ENCODE data around the gene GRID2. TPM values are rescaled to one million over a fixed set of nuclear protein-coding genes. Genes with fewer than 3 reads are reported as not detected.

GRID2 gene
- polyA plus RNA-seq, 2 donors = 0.02 TPM; not detected in 1

DNA sequence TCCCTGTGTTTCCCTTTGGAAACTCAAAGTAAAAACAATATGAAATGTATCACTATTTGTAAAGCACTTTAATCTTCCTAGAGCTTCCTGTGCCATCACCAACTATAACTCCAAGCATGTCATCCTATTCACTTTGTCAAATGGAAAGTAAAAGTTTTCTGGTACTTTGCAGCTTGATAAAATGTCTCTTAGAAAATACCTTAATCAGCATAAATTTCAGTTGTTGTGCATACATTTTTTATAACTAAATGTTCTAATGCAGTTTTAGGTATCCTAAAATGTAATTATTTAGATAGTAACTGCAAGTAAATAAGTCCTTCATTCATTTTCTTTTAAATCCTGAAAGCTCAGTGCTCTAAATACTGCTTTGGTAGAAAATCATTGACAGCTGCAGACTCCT, 558.7 kb downstream of the GRID2 start:
- no peaks in the 10 kb centered on the region for H3K36me3 ChIP-seq (ENCODE audit: control insufficient read depth in 2 of 2, insufficient read depth in 2 of 2, low read length in 1 of 2)
- H3K4me1 ChIP-seq (ENCODE audit: control insufficient read depth in 2 of 2, insufficient read depth in 2 of 2, low read length in 1 of 2) = no peaks in the 10 kb centered on the region
- no peak overlapping the region for H3K27ac ChIP-seq (ENCODE audit: low read depth in 2 of 2, low read length in 1 of 2)
- no peaks in the 10 kb centered on the region for H3K27me3 ChIP-seq (ENCODE audit: control insufficient read depth in 1 of 2, insufficient read depth in 2 of 2, low read length in 2 of 2)
- no peak overlapping the region for H3K4me3 ChIP-seq (ENCODE audit: low read depth in 1 of 2, low read length in 2 of 2)
- no peaks in the 10 kb centered on the region for H3K9me3 ChIP-seq (ENCODE audit: control insufficient read depth in 2 of 2, insufficient read depth in 1 of 2, low read depth in 1 of 2, low read length in 1 of 2)

DNA sequence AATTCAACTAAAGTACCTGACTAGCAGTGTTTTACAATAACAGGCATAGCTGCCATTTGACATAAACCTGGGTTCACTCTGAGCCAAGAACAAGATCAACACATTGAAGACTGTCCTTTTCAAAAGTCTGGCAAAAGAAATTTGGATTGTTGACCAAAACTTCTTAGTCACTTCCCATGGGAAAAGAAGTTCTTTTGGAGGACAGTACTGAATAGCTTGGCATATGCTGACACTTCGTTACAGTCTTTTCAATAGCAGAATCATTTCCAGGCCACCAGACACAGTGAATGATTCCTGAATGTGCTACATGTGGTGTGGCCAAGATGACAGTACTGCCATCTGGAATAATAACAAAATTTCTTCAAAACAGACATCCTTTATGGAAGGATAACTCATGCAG, 560.3 kb downstream of the GRID2 start:
- no peaks in the 10 kb centered on the region for H3K4me1 ChIP-seq (ENCODE audit: control insufficient read depth in 2 of 2, insufficient read depth in 2 of 2, low read length in 1 of 2)
- no peak overlapping the region for H3K27ac ChIP-seq (ENCODE audit: low read depth in 2 of 2, low read length in 1 of 2)
- H3K36me3 ChIP-seq (ENCODE audit: control insufficient read depth in 2 of 2, insufficient read depth in 2 of 2, low read length in 1 of 2) = no peaks in the 10 kb centered on the region
- H3K9me3 ChIP-seq (ENCODE audit: control insufficient read depth in 2 of 2, insufficient read depth in 1 of 2, low read depth in 1 of 2, low read length in 1 of 2) = no peaks in the 10 kb centered on the region
- WGBS, 2 donors = 17 to 50% methylated on average over 1 of the region's 1 CpG
- no peak overlapping the region for H3K4me3 ChIP-seq (ENCODE audit: low read depth in 1 of 2, low read length in 2 of 2)
- no peaks in the 10 kb centered on the region for H3K27me3 ChIP-seq (ENCODE audit: control insufficient read depth in 1 of 2, insufficient read depth in 2 of 2, low read length in 2 of 2)

DNA sequence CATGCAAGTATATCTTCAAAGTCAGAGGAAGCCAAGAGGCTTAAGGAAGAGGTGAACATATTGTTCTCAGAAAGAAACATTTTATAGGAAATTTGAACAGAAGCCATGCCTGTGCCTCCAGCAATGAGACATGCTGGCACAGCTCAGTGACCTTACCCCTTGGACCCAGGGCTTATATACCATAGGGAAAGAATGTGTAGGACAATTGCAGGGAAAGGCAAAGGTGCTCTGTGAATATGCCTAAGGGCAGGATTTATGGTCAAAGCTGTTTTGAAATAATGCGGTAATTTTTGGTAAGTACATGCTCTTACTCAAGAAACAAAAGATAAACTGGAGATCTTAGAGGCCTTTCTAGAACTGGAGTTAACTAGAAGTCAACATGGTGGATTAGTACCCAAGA, 568.8 kb downstream of the GRID2 start:
- H3K36me3 ChIP-seq (ENCODE audit: control insufficient read depth in 2 of 2, insufficient read depth in 2 of 2, low read length in 1 of 2) = no peaks in the 10 kb centered on the region
- 62 to 81% methylated on average over 1 of the region's 1 CpG for WGBS, 2 donors
- no peak overlapping the region for H3K4me3 ChIP-seq (ENCODE audit: low read depth in 1 of 2, low read length in 2 of 2)
- H3K9me3 ChIP-seq (ENCODE audit: control insufficient read depth in 2 of 2, insufficient read depth in 1 of 2, low read depth in 1 of 2, low read length in 1 of 2) = no peaks in the 10 kb centered on the region
- no peaks in the 10 kb centered on the region for H3K4me1 ChIP-seq (ENCODE audit: control insufficient read depth in 2 of 2, insufficient read depth in 2 of 2, low read length in 1 of 2)
- no peak overlapping the region for H3K27ac ChIP-seq (ENCODE audit: low read depth in 2 of 2, low read length in 1 of 2)
- no peaks in the 10 kb centered on the region for H3K27me3 ChIP-seq (ENCODE audit: control insufficient read depth in 1 of 2, insufficient read depth in 2 of 2, low read length in 2 of 2)

DNA sequence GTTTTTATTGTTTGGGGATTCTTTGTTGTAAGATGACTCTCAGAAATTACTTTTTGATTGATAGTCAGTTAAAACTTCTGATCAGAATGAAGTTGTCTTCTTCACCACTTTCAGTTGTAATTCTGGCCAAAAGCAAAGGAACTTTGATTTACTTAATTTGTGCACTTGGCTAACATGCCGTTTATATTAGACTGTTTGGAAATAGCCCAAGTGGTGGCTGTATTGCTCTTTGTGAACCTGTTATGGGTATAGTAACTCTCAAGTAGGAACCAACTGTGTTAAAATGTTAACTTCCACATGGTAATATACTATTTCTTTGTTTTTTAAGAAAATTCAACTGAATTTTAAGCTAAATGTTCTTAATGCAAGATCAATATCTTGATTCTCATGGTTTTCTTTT, 581.9 kb downstream of the GRID2 start:
- Histone ChIP-seq H3K27ac (ENCODE audit: low read depth in 2 of 2, low read length in 1 of 2) (no peak overlapping the region), H3K4me3 (ENCODE audit: low read depth in 1 of 2, low read length in 2 of 2) (no peak overlapping the region), H3K9me3 (ENCODE audit: control insufficient read depth in 2 of 2, insufficient read depth in 1 of 2, low read depth in 1 of 2, low read length in 1 of 2) (no peaks in the 10 kb centered on the region), H3K36me3 (ENCODE audit: control insufficient read depth in 2 of 2, insufficient read depth in 2 of 2, low read length in 1 of 2) (no peaks in the 10 kb centered on the region), H3K27me3 (ENCODE audit: control insufficient read depth in 1 of 2, insufficient read depth in 2 of 2, low read length in 2 of 2) (no peaks in the 10 kb centered on the region), H3K4me1 (ENCODE audit: control insufficient read depth in 2 of 2, insufficient read depth in 2 of 2, low read length in 1 of 2) (no peaks in the 10 kb centered on the region)
- 16 to 18% methylated on average over 1 of the region's 1 CpG for WGBS, 2 donors

DNA sequence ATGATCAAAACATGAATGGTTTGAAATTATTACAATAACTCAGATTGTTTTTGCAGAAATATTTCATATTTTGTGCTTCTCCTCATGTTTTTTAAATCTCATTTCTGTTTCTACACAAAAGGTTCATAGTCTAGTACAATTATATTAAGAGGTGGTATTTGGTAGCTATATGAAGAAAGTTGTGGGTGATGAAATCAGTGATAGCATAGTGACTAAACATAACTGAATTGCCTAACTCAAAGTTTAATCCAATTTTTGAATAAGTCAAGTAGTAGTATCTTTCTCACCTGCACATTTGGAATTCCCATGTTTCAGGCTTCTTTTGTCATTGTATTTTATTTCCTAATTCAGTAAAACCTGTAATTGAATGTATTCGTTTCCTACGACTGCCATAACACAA, 648.7 kb downstream of the GRID2 start:
- no peak overlapping the region for H3K27ac ChIP-seq (ENCODE audit: low read depth in 2 of 2, low read length in 1 of 2)
- no peak overlapping the region for H3K4me3 ChIP-seq (ENCODE audit: low read depth in 1 of 2, low read length in 2 of 2)
- no peaks in the 10 kb centered on the region for H3K27me3 ChIP-seq (ENCODE audit: control insufficient read depth in 1 of 2, insufficient read depth in 2 of 2, low read length in 2 of 2)
- H3K4me1 ChIP-seq (ENCODE audit: control insufficient read depth in 2 of 2, insufficient read depth in 2 of 2, low read length in 1 of 2) = no peaks in the 10 kb centered on the region
- no peaks in the 10 kb centered on the region for H3K9me3 ChIP-seq (ENCODE audit: control insufficient read depth in 2 of 2, insufficient read depth in 1 of 2, low read depth in 1 of 2, low read length in 1 of 2)
- H3K36me3 ChIP-seq (ENCODE audit: control insufficient read depth in 2 of 2, insufficient read depth in 2 of 2, low read length in 1 of 2) = no peaks in the 10 kb centered on the region
- 83 to 96% methylated on average over 2 of the region's 2 CpGs for WGBS, 2 donors

DNA sequence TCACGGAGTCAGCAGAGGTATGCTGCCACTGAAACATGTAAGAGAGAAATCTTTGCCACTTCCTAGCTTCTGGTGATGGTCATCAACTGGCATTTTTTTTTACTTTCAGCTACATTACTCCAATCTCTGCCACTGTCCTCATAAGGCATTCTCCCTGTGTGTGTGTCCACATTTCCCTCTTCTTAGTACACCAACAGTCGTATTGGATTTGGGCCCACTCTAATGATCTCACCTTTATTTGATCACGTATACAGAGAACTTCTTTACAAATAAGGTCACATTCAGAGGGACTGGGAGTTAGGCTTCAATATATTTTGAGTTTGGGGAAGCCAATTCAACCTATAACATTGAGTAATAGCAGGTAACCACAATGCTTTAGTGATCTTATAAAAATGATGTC, 649.1 kb downstream of the GRID2 start:
- WGBS, 2 donors = 84 to 86% methylated on average over 3 of the region's 3 CpGs
- H3K27ac ChIP-seq (ENCODE audit: low read depth in 2 of 2, low read length in 1 of 2) = no peak overlapping the region

DNA sequence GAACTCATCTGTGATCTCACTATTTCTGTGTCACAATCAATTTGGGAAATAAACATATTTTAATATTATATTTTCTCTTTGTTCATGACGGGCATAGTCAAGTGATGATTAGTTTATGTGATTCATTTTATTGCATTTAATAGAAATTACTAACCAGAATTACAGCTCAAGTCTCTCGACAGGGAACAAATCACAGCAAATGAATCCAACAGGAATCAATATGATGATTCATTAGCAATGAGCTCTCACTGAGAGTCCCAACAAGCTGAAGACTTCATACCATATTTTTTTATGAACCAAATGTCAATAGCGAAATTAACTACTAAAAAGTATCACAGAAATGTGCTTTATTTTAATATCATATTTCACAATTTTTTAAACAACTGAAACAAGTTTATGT, 649.7 kb downstream of the GRID2 start:
- no peaks in the 10 kb centered on the region for H3K4me1 ChIP-seq (ENCODE audit: control insufficient read depth in 2 of 2, insufficient read depth in 2 of 2, low read length in 1 of 2)
- H3K4me3 ChIP-seq (ENCODE audit: low read depth in 1 of 2, low read length in 2 of 2) = no peak overlapping the region
- no peak overlapping the region for H3K27ac ChIP-seq (ENCODE audit: low read depth in 2 of 2, low read length in 1 of 2)
- H3K27me3 ChIP-seq (ENCODE audit: control insufficient read depth in 1 of 2, insufficient read depth in 2 of 2, low read length in 2 of 2) = no peaks in the 10 kb centered on the region
- H3K36me3 ChIP-seq (ENCODE audit: control insufficient read depth in 2 of 2, insufficient read depth in 2 of 2, low read length in 1 of 2) = no peaks in the 10 kb centered on the region
- H3K9me3 ChIP-seq (ENCODE audit: control insufficient read depth in 2 of 2, insufficient read depth in 1 of 2, low read depth in 1 of 2, low read length in 1 of 2) = no peaks in the 10 kb centered on the region
- WGBS, 2 donors = 76 to 82% methylated on average over 3 of the region's 3 CpGs

More for the DNA sequence above, 649.1 kb downstream of the GRID2 start:
- Histone ChIP-seq H3K9me3 (ENCODE audit: control insufficient read depth in 2 of 2, insufficient read depth in 1 of 2, low read depth in 1 of 2, low read length in 1 of 2) (no peaks in the 10 kb centered on the region), H3K4me1 (ENCODE audit: control insufficient read depth in 2 of 2, insufficient read depth in 2 of 2, low read length in 1 of 2) (no peaks in the 10 kb centered on the region), H3K36me3 (ENCODE audit: control insufficient read depth in 2 of 2, insufficient read depth in 2 of 2, low read length in 1 of 2) (no peaks in the 10 kb centered on the region), H3K4me3 (ENCODE audit: low read depth in 1 of 2, low read length in 2 of 2) (no peak overlapping the region), H3K27me3 (ENCODE audit: control insufficient read depth in 1 of 2, insufficient read depth in 2 of 2, low read length in 2 of 2) (no peaks in the 10 kb centered on the region)

DNA sequence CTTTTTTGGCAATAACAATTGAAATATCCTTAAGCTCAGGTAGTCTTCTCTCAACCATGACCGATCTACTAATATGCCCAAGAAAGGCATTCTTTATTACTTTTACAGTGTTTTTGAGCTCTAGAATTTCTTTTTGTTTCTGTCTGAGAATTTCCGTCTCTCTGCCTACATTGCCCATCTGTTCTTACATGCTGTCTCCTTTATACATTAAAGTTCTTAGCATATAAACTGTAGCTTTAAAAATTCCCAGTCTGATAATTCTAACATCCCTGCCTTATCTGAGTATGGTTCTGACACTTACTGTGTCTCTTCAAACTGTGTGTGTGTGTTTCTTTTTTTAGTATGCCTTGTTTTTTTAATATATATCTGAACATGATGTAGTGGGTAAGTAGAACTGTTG, 658.1 kb downstream of the GRID2 start:
- WGBS, 2 donors = 90 to 93% methylated on average over 2 of the region's 2 CpGs
- Histone ChIP-seq H3K4me3 (ENCODE audit: low read depth in 1 of 2, low read length in 2 of 2) (no peak overlapping the region), H3K9me3 (ENCODE audit: control insufficient read depth in 2 of 2, insufficient read depth in 1 of 2, low read depth in 1 of 2, low read length in 1 of 2) (no peaks in the 10 kb centered on the region), H3K36me3 (ENCODE audit: control insufficient read depth in 2 of 2, insufficient read depth in 2 of 2, low read length in 1 of 2) (no peaks in the 10 kb centered on the region), H3K4me1 (ENCODE audit: control insufficient read depth in 2 of 2, insufficient read depth in 2 of 2, low read length in 1 of 2) (no peaks in the 10 kb centered on the region), H3K27ac (ENCODE audit: low read depth in 2 of 2, low read length in 1 of 2) (no peak overlapping the region), H3K27me3 (ENCODE audit: control insufficient read depth in 1 of 2, insufficient read depth in 2 of 2, low read length in 2 of 2) (no peaks in the 10 kb centered on the region)

DNA sequence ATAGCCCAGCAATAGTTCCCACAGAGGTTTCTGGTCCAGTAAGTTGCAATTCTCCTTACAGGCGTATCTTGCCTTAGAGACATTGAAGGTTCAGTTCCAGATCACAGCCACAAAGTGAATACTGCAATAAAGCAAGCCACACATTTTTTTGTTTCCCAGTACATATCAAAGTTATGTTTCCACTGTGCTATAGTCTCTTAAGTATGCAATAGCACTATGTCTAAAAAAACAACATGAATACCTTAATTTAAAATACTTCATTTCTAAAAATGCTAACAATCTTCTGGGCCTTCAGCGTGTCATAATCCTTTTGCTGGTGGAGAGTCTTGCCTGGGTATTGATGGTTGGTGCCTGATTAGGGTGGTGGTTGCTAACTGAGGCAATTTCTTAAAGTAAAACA, 659.1 kb downstream of the GRID2 start:
- H3K36me3 ChIP-seq (ENCODE audit: control insufficient read depth in 2 of 2, insufficient read depth in 2 of 2, low read length in 1 of 2) = no peaks in the 10 kb centered on the region
- H3K4me1 ChIP-seq (ENCODE audit: control insufficient read depth in 2 of 2, insufficient read depth in 2 of 2, low read length in 1 of 2) = no peaks in the 10 kb centered on the region
- H3K27ac ChIP-seq (ENCODE audit: low read depth in 2 of 2, low read length in 1 of 2) = no peak overlapping the region
- no peaks in the 10 kb centered on the region for H3K9me3 ChIP-seq (ENCODE audit: control insufficient read depth in 2 of 2, insufficient read depth in 1 of 2, low read depth in 1 of 2, low read length in 1 of 2)
- H3K4me3 ChIP-seq (ENCODE audit: low read depth in 1 of 2, low read length in 2 of 2) = no peak overlapping the region
- no peaks in the 10 kb centered on the region for H3K27me3 ChIP-seq (ENCODE audit: control insufficient read depth in 1 of 2, insufficient read depth in 2 of 2, low read length in 2 of 2)
- WGBS, 2 donors = 89 to 90% methylated on average over 2 of the region's 2 CpGs

DNA sequence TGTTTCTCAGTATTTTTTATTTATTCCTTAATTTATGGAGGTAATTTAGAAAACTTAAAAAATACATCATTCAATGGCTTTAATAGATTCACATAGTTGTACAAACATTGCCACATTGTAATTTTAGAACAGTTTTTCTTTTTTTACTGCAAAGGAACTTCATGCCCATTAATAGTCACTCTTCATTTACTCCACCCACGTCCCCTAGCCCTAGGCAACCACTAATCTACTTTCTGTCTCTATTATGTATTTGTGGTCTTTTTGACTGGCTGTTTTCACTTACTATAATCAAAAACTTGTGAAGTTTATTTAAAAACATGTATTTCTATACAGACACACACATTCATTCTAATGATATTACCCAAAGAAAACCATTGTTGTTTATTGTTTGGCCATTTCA, 664.8 kb downstream of the GRID2 start:
- Histone ChIP-seq H3K36me3 (ENCODE audit: control insufficient read depth in 2 of 2, insufficient read depth in 2 of 2, low read length in 1 of 2) (no peaks in the 10 kb centered on the region), H3K9me3 (ENCODE audit: control insufficient read depth in 2 of 2, insufficient read depth in 1 of 2, low read depth in 1 of 2, low read length in 1 of 2) (no peaks in the 10 kb centered on the region), H3K4me3 (ENCODE audit: low read depth in 1 of 2, low read length in 2 of 2) (no peak overlapping the region), H3K27ac (ENCODE audit: low read depth in 2 of 2, low read length in 1 of 2) (no peak overlapping the region), H3K4me1 (ENCODE audit: control insufficient read depth in 2 of 2, insufficient read depth in 2 of 2, low read length in 1 of 2) (no peaks in the 10 kb centered on the region), H3K27me3 (ENCODE audit: control insufficient read depth in 1 of 2, insufficient read depth in 2 of 2, low read length in 2 of 2) (no peaks in the 10 kb centered on the region)
- WGBS, 2 donors = 42 to 74% methylated on average over 1 of the region's 1 CpG
